Measurements from ENCODE around the gene ATG3. TPM values are rescaled to one million over a fixed set of nuclear protein-coding genes. Genes with fewer than 3 reads are reported as not detected.

The ATG3 gene
- total and polyA plus RNA-seq, 2 of the 8 experiments (the other 6 are each of a cell fraction or from before 2014, with no cell fraction given): 27.3 to 55.3 TPM

- no peak for TF ChIP-seq SAP30 (IDR thresholded peaks at IDR 0.05; ENCODE audit: insufficient read depth, insufficient replicate concordance, low read length)
- no peak for TF ChIP-seq SIX5 (IDR thresholded peaks at IDR 0.05; ENCODE audit: low read depth, low read length)
- no peak for TF ChIP-seq NANOG (IDR thresholded peaks at IDR 0.05; ENCODE audit: insufficient read depth, low read depth, low read length, poor library complexity, severe bottlenecking)
- peak; percentile 89 for TF ChIP-seq KDM4A (IDR thresholded peaks at IDR 0.05; ENCODE audit: low read depth, low read length, severe bottlenecking)
- TF ChIP-seq EGR1 (IDR thresholded peaks at IDR 0.05; ENCODE audit: borderline replicate concordance, low read depth, low read length): peak; percentile 11; the same call in 1 of the 2 replicates
- no peak for TF ChIP-seq EZH2 (IDR thresholded peaks at IDR 0.05; ENCODE audit: low read depth, low read length, severe bottlenecking)
- TF ChIP-seq TBP (IDR thresholded peaks at IDR 0.05; ENCODE audit: low read depth, low read length): peak; percentile 78
- TF ChIP-seq MAFK (IDR thresholded peaks at IDR 0.05; ENCODE audit: low read depth, low read length): no peak
- TF ChIP-seq FOSL1 (IDR thresholded peaks at IDR 0.05; ENCODE audit: insufficient read depth, low read depth, low read length): no peak
- 0 out of 2 replicates have a peak, but pooled peaks have one; percentile 12 for TF ChIP-seq CEBPB (IDR thresholded peaks at IDR 0.05; ENCODE audit: low read depth, low read length)
- 0 out of 2 replicates have a peak, but pooled peaks have one; percentile 15 for TF ChIP-seq KDM5A (IDR thresholded peaks at IDR 0.05; ENCODE audit: low read length)
- TF ChIP-seq HDAC6 (IDR thresholded peaks at IDR 0.05; ENCODE audit: low read depth, low read length): no peak
- TF ChIP-seq JUN (IDR thresholded peaks at IDR 0.05; ENCODE audit: low read depth, low read length): 0 out of 2 replicates have a peak, but pooled peaks have one; percentile 4
- TF ChIP-seq GABPA (IDR thresholded peaks at IDR 0.05; ENCODE audit: borderline replicate concordance, insufficient read depth, low read length): no peak
- TF ChIP-seq ATF3 (IDR thresholded peaks at IDR 0.05; ENCODE audit: insufficient read depth, low read depth, low read length): peak; percentile 99
- TF ChIP-seq TAF1 (IDR thresholded peaks at IDR 0.05; ENCODE audit: low read depth, low read length): 0 out of 2 replicates have a peak, but pooled peaks have one; percentile 22
- peak; percentile 100 for TF ChIP-seq USF2 (IDR thresholded peaks at IDR 0.05; ENCODE audit: low read length)
- TF ChIP-seq HDAC2 (IDR thresholded peaks at IDR 0.05; ENCODE audit: borderline replicate concordance in 1 of 2, low read depth in 2 of 2, low read length in 2 of 2): no peak
- TF ChIP-seq POLR2AphosphoS5 (IDR thresholded peaks at IDR 0.05; ENCODE audit: low read depth, low read length): peak; percentile 75
- TF ChIP-seq GTF2F1 (IDR thresholded peaks at IDR 0.05; ENCODE audit: borderline replicate concordance, low read depth, low read length): no peak
- TF ChIP-seq MAX (IDR thresholded peaks at IDR 0.05): peak; percentile 86
Measured at GRCh38 chr3:112561734-112562529, at the start of gene ATG3, which contains the start of gene SLC35A5 (continued).
